DND-41 (cell line): ENCODE results near the gene RBPJ.

ENCODE experiments used
- ATAC-seq: fragments of 200-7000 bp; cut with Tn5 transposase; 3 replicates; pipeline ENCODE4 v1.9.1; 2021; ENCODE audit warnings: low read depth; ENCODE audit not compliant: insufficient read depth
- DNase-seq: peaks from one replicate; pipeline ENCODE4 v3.0.0-alpha.2; 2020
- H2AFZ ChIP-seq: 2 replicates; pipeline ENCODE4 v1.6.0; 2012; ENCODE audit warnings: low read depth, low read length
- H3K27ac ChIP-seq: 2 replicates; pipeline ENCODE4 v1.5.1; 2012; ENCODE audit warnings: low read length, inconsistent platforms
- H3K27me3 ChIP-seq: fragments of 200-600 bp; sonication (generic); 2 replicates; pipeline ENCODE4 v1.6.0; 2012; ENCODE audit warnings: low read length, mild to moderate bottlenecking, inconsistent platforms; ENCODE audit not compliant: insufficient read depth, poor library complexity
- H3K36me3 ChIP-seq: 2 replicates; pipeline ENCODE4 v1.5.1; 2012; ENCODE audit warnings: low read length, inconsistent platforms; ENCODE audit not compliant: insufficient read depth
- H3K4me1 ChIP-seq: 2 replicates; pipeline ENCODE4 v1.5.1; 2012; ENCODE audit warnings: mild to moderate bottlenecking, low read length; ENCODE audit not compliant: insufficient read depth
- H3K4me2 ChIP-seq: 2 replicates; pipeline ENCODE4 v1.6.0; 2012; ENCODE audit warnings: mild to moderate bottlenecking, moderate library complexity, low read length, inconsistent platforms; ENCODE audit not compliant: insufficient read depth
- H3K4me3 ChIP-seq, 2 experiments: fragments of 200-600 bp in 1 of 2; shearing (Covaris generic) in 1 of 2; 2 replicates each; pipeline ENCODE4 v1.5.1; 2012 to 2016; ENCODE audit warnings: inconsistent platforms in 2 of 2, low read length in 2 of 2, mild to moderate bottlenecking in 2 of 2, low read depth in 1 of 2, moderate library complexity in 1 of 2
- H3K79me2 ChIP-seq: 2 replicates; pipeline ENCODE4 v1.6.0; 2012; ENCODE audit warnings: low read length, inconsistent platforms; ENCODE audit not compliant: insufficient read depth
- H3K9ac ChIP-seq: 2 replicates; pipeline ENCODE4 v1.6.0; 2012; ENCODE audit warnings: low read depth, mild to moderate bottlenecking, inconsistent platforms, low read length, moderate library complexity
- H3K9me3 ChIP-seq: 2 replicates; pipeline ENCODE4 v1.5.1; 2012; ENCODE audit warnings: low read length, moderate library complexity, mild to moderate bottlenecking, inconsistent platforms; ENCODE audit not compliant: insufficient read depth, severe bottlenecking
- H4K20me1 ChIP-seq: 2 replicates; pipeline ENCODE4 v1.6.0; 2012; ENCODE audit warnings: low read length; ENCODE audit not compliant: insufficient read depth
- EZH2 ChIP-seq: IDR thresholded peaks from 3 replicates; pipeline ENCODE4 v1.6.1; 2012; ENCODE audit warnings: borderline replicate concordance, low read depth, mild to moderate bottlenecking, moderate library complexity, low read length, inconsistent platforms; ENCODE audit not compliant: severe bottlenecking
- TF ChIP-seq, protein P1 (sequence below): IDR thresholded peaks from 2 replicates; pipeline ENCODE4 v1.5.1; 2012; ENCODE audit warnings: borderline replicate concordance, low read length, moderate library complexity, mild to moderate bottlenecking; ENCODE audit not compliant: poor library complexity, severe bottlenecking; ENCODE audit errors: extremely low read depth

Gene RBPJ

DNA sequence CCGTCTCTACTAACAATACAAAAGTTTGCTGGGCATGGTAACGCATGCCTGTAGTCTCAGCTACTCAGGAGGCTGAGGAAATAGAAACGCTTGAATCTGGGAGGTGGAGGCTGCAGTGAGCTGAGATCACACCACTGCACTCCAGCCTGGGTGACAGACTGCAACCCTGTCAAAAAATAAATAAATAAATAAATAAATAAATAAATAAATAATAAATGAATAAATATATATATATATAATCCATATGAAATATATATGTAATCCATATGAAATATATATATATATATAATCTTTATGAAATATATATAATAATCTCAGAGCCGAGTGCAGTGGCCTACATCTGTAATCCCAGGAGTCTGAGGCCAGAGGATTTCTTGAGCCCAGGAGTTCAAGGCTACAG is 17.8 kb upstream of the RBPJ start:
- Histone ChIP-seq H3K4me3 (no peak overlapping the region), H3K27ac (no peak overlapping the region), H2AFZ (no peak overlapping the region), H3K27me3 (no peaks in the 10 kb centered on the region), H3K4me2 (no peak overlapping the region), H3K36me3 (no peaks in the 10 kb centered on the region), H3K79me2 (no peaks in the 10 kb centered on the region), H3K4me1 (no peaks in the 10 kb centered on the region), H3K9ac (no peak overlapping the region), H3K9me3 (no peaks in the 10 kb centered on the region), H4K20me1 (no peaks in the 10 kb centered on the region)
- no peak for TF ChIP-seq EZH2
- TF ChIP-seq, protein P1, sequence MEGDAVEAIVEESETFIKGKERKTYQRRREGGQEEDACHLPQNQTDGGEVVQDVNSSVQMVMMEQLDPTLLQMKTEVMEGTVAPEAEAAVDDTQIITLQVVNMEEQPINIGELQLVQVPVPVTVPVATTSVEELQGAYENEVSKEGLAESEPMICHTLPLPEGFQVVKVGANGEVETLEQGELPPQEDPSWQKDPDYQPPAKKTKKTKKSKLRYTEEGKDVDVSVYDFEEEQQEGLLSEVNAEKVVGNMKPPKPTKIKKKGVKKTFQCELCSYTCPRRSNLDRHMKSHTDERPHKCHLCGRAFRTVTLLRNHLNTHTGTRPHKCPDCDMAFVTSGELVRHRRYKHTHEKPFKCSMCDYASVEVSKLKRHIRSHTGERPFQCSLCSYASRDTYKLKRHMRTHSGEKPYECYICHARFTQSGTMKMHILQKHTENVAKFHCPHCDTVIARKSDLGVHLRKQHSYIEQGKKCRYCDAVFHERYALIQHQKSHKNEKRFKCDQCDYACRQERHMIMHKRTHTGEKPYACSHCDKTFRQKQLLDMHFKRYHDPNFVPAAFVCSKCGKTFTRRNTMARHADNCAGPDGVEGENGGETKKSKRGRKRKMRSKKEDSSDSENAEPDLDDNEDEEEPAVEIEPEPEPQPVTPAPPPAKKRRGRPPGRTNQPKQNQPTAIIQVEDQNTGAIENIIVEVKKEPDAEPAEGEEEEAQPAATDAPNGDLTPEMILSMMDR = no peak
- ATAC-seq = no peak
- no peak for DNase-seq

- H2AFZ ChIP-seq = no peak overlapping the region
Measured at GRCh38 chr4:26307037-26307800, 13.6 kb upstream of the RBPJ start.

DNA sequence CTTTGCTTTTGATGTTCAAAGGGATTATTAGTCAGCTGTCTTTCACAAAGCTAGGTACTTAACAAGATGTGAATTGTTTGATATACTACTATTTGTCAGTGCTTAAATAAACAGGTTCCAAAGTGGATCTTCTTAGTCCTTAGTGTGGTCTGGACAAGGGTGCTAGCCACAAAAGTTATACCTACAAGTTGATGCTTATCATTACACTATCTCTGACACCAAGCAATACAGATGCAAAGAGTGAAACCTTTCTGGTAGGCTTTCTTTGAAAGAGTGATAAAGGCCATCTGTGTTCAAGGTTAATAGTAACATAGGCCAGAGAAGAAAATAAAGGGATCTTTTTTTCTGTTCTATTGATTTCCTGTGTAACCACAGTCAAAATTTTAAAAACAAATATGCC is 12.2 kb upstream of the RBPJ start:
- Histone ChIP-seq H3K9ac (no peak overlapping the region), H4K20me1 (no peaks in the 10 kb centered on the region), H3K27me3 (no peaks in the 10 kb centered on the region), H3K4me2 (no peak overlapping the region), H2AFZ (no peak overlapping the region), H3K79me2 (no peaks in the 10 kb centered on the region), H3K4me1 (no peaks in the 10 kb centered on the region), H3K9me3 (no peaks in the 10 kb centered on the region), H3K36me3 (no peaks in the 10 kb centered on the region), H3K27ac (no peak overlapping the region), H3K4me3 (no peak overlapping the region)
- TF ChIP-seq, protein P1 = no peak
- no peak for TF ChIP-seq EZH2
- no peak for ATAC-seq
- no peak for DNase-seq

More at GRCh38 chr4:26307037-26307800, 13.6 kb upstream of the RBPJ start:
- DNase-seq (no peak), ATAC-seq (no peak)
- H3K4me3 ChIP-seq = no peak overlapping the region
- H3K27ac ChIP-seq = no peak overlapping the region
- no peaks in the 10 kb centered on the region for H3K79me2 ChIP-seq
- H3K36me3 ChIP-seq = no peaks in the 10 kb centered on the region
- no peak overlapping the region for H3K9ac ChIP-seq
- no peaks in the 10 kb centered on the region for H4K20me1 ChIP-seq
- H3K4me1 ChIP-seq = no peaks in the 10 kb centered on the region
- no peak overlapping the region for H3K4me2 ChIP-seq
- H3K9me3 ChIP-seq = no peaks in the 10 kb centered on the region
- H3K27me3 ChIP-seq = no peaks in the 10 kb centered on the region
- TF ChIP-seq, protein P1 = no peak
- TF ChIP-seq EZH2 = no peak
